Measurements from ENCODE around the gene ALX3.
"Not testable (repeated sequence)": the region's sequence is repeated elsewhere in the genome, so short reads cannot be mapped to it uniquely, and the experiment has no call there.

ALX3 gene

DNA sequence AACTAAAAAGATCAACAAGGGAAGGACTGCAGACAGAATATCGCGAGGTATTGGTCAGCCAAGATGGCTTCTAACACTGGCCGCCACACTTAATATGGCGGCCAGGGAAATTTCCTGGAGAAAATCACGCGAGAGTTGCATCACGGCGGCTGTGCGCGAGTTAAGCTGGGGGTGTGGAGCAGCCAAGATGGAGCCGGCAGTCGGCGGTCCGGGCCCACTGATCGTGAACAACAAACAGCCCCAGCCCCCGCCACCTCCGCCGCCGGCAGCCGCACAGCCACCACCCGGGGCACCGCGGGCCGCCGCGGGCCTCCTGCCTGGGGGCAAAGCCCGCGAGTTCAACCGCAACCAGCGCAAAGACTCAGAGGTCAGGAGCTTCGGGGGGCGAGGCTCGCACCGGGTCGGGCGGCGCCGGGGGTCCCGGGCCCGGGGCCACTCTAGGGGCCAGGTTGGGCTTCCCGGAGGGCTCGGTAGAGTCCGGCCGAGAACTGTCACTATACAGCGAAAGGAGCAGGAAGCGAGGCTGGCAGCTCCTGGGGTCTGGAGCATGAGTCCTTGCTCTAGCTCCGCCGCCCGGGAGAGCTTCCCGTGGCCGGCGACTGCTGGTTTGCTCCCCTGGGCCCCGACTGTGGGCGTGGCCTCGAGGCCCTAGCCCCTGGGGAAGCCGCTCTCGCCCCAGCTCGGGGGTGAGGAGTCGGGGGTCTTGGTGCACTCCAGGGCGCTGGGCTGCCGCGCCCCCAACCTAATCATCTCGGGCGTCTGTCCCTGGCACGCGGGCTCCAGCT is 35.8 kb downstream of the ALX3 start, which contains the start of gene STRIP1:
Gene STRIP1, plus strand, starts transcription at position 174 of the 785 bp plus-strand sequence. Its CDS starts 14 bp downstream, at position 188.
- H3K4me1 ChIP-seq (ENCODE audit: control insufficient read depth in 1 of 2, insufficient read depth in 2 of 2, low read length in 2 of 2) = peaks cover 13 to 16% of the 10 kb centered on the region in 2 donors

DNA sequence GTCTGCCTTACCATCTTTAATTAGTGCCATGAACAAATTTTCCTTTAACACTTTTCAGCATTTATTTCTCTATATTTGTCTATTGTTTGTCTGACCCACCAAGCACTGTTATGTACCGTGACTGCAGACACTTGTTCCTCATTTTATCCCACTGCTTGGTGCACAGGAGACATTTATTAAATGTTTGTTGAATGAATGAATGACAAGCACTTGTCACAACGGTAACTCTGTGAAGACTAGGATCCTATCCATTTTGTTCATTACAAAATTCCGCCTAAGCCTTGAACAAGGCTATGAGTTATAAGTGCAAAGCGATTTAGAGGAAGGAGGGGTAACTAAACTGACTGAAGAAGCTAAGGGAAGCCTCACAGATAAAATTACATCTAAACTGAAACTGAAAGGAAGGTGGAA is 36.4 kb downstream of the ALX3 start:
- Histone ChIP-seq H3K4me1 (ENCODE audit: control insufficient read depth in 1 of 2, insufficient read depth in 2 of 2, low read length in 2 of 2) (peaks cover 13 to 16% of the 10 kb centered on the region in 2 donors), H3K4me3 (ENCODE audit: low read depth in 1 of 2, low read length in 2 of 2) (peak overlapping the region; percentile 65 to 97), H3K27me3 (ENCODE audit: low read depth, low read length) (no peaks in the 10 kb centered on the region), H3K36me3 (ENCODE audit: control insufficient read depth in 1 of 2, insufficient read depth in 2 of 2, low read length in 2 of 2) (peaks cover 10 to 17% of the 10 kb centered on the region in 2 donors), H3K9me3 (ENCODE audit: control insufficient read depth in 1 of 2, low read length in 2 of 2) (no peaks in the 10 kb centered on the region), H3K27ac (ENCODE audit: low read length) (peak overlapping the region; percentile 68)

More for the DNA sequence above, 35.8 kb downstream of the ALX3 start, which contains the start of gene STRIP1:
- H3K27ac ChIP-seq (ENCODE audit: low read length) = peak within 1 kb of the TSS; percentile 68
- H3K4me3 ChIP-seq (ENCODE audit: low read depth in 1 of 2, low read length in 2 of 2) = peak within 1 kb of the TSS; percentile 65 to 97
- peaks cover 16 to 23% of the 10 kb centered on the region in 2 donors for H3K36me3 ChIP-seq (ENCODE audit: control insufficient read depth in 1 of 2, insufficient read depth in 2 of 2, low read length in 2 of 2)
- H3K27me3 ChIP-seq (ENCODE audit: low read depth, low read length) = no peaks in the 10 kb centered on the region
- no peaks in the 10 kb centered on the region for H3K9me3 ChIP-seq (ENCODE audit: control insufficient read depth in 1 of 2, low read length in 2 of 2)

DNA sequence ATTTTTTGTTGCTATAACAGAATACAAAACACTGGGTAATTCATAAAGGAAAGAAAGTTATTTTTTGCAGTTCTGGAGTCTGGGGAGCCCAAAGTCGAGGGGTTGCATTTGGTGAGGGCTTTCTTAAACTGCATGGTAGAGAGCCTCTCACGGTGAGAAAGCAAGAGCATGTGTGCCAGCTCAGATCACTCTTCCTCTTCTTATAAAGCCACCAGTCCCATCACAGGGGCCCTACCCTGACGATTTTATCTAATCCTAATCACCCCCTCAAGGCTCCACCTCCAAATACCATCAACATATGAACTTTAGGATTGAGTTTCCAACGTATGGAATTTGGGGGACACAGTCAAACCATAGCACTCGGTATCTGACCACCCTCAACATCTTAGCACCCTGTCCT is 37.1 kb downstream of the ALX3 start:
- peaks cover 4 to 10% of the 10 kb centered on the region in 2 donors for H3K36me3 ChIP-seq (ENCODE audit: control insufficient read depth in 1 of 2, insufficient read depth in 2 of 2, low read length in 2 of 2)
- no peak overlapping the region for H3K27ac ChIP-seq (ENCODE audit: low read length)
- H3K4me1 ChIP-seq (ENCODE audit: control insufficient read depth in 1 of 2, insufficient read depth in 2 of 2, low read length in 2 of 2) = peaks cover 13 to 16% of the 10 kb centered on the region in 2 donors
- H3K9me3 ChIP-seq (ENCODE audit: control insufficient read depth in 1 of 2, low read length in 2 of 2) = no peaks in the 10 kb centered on the region
- no peaks in the 10 kb centered on the region for H3K27me3 ChIP-seq (ENCODE audit: low read depth, low read length)
- no peak overlapping the region for H3K4me3 ChIP-seq (ENCODE audit: low read depth in 1 of 2, low read length in 2 of 2)

DNA sequence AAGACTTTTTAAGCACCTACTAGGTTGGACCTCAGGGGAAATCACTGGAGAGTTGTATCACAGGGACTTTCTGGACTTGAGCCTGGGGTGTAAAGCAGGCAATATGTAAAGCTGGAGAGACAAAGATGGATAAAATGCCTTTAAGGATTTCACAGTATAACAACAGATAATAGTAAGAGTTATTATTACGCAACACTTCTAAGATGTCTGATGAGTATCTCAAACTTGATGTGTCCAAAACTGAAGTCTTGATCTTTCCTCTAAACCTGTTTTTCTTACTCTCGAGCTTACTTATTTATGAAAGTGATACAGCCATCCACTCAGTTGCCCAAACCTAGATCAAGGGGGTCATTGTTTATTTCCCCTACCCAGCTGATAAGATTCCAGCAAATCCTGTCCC is 38.1 kb downstream of the ALX3 start:
- Histone ChIP-seq H3K27me3 (ENCODE audit: low read depth, low read length) (no peaks in the 10 kb centered on the region), H3K36me3 (ENCODE audit: control insufficient read depth in 1 of 2, insufficient read depth in 2 of 2, low read length in 2 of 2) (peaks cover 0 to 3% of the 10 kb centered on the region in 2 donors), H3K9me3 (ENCODE audit: control insufficient read depth in 1 of 2, low read length in 2 of 2) (no peaks in the 10 kb centered on the region), H3K4me1 (ENCODE audit: control insufficient read depth in 1 of 2, insufficient read depth in 2 of 2, low read length in 2 of 2) (peaks cover 13 to 16% of the 10 kb centered on the region in 2 donors), H3K27ac (ENCODE audit: low read length) (no peak overlapping the region), H3K4me3 (ENCODE audit: low read depth in 1 of 2, low read length in 2 of 2) (no peak overlapping the region)

DNA sequence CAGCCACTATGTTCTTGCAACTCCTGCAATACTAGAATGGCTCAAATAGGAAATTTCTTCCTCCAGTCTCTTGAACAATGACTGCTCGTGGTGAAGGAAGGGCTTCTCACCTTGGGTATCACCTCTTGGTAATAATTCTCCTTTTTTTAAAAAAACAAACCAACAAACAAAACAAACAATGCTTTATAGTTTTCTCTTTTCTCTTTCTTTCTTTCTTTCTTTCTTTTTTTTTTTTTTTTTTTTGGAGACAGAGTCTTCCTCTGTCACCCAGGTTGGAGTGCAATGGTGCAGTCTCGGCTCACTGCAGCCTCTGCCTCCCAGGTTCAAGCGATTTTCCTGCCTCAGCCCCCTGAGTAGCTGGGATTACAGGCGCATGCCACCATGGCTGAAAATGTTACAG is 39.8 kb downstream of the ALX3 start:
- H3K36me3 ChIP-seq (ENCODE audit: control insufficient read depth in 1 of 2, insufficient read depth in 2 of 2, low read length in 2 of 2); H3K27ac ChIP-seq (ENCODE audit: low read length); H3K27me3 ChIP-seq (ENCODE audit: low read depth, low read length); H3K9me3 ChIP-seq (ENCODE audit: control insufficient read depth in 1 of 2, low read length in 2 of 2); H3K4me3 ChIP-seq (ENCODE audit: low read depth in 1 of 2, low read length in 2 of 2): not testable (repeated sequence)
- peaks cover 6 to 11% of the 10 kb centered on the region in 2 donors for H3K4me1 ChIP-seq (ENCODE audit: control insufficient read depth in 1 of 2, insufficient read depth in 2 of 2, low read length in 2 of 2)

DNA sequence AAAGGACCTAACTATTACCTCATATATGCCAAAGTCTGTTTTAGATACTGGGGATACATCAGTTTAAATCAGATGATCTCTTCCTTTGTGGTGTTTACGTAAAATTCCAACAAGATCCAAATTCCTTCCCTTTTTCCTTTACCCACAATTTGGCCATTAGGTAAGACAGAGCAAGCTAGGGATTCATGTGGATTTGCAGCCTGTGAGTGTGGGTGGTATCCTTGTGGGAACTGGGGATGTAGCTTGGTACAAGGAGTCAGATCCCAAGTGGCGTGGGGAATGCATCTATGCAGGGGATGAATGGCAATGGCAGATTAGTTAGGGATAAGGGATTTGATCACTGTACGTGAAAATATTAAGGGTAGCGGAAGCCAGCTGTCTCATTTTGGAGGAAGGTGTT is 45.9 kb downstream of the ALX3 start:
- no peaks in the 10 kb centered on the region for H3K4me1 ChIP-seq (ENCODE audit: control insufficient read depth in 1 of 2, insufficient read depth in 2 of 2, low read length in 2 of 2)
- H3K27me3 ChIP-seq (ENCODE audit: low read depth, low read length) = no peaks in the 10 kb centered on the region
- no peaks in the 10 kb centered on the region for H3K9me3 ChIP-seq (ENCODE audit: control insufficient read depth in 1 of 2, low read length in 2 of 2)
- no peak overlapping the region for H3K4me3 ChIP-seq (ENCODE audit: low read depth in 1 of 2, low read length in 2 of 2)
- H3K27ac ChIP-seq (ENCODE audit: low read length) = no peak overlapping the region
- peaks cover 38 to 51% of the 10 kb centered on the region in 2 donors for H3K36me3 ChIP-seq (ENCODE audit: control insufficient read depth in 1 of 2, insufficient read depth in 2 of 2, low read length in 2 of 2)

DNA sequence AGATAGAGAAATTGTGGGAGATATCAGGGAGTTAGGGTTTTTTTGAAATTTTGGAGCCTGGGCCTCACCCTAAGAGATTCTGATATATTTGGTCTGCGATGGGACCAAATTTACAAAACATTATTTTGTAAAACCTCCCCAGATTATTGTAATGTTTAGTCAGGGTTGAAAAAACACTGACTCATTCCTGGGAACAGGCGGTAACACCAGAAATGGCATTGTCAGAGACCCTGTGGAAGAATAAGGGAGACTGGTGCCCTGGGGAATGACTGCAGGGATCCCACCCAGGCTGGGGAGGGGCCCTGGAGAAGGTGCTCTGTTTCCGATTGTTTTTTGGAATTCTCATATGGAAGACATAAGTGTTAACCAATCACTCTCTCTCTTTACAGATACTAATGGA is 49.2 kb downstream of the ALX3 start:
- H3K36me3 ChIP-seq (ENCODE audit: control insufficient read depth in 1 of 2, insufficient read depth in 2 of 2, low read length in 2 of 2) = peaks cover 72 to 84% of the 10 kb centered on the region in 2 donors

DNA sequence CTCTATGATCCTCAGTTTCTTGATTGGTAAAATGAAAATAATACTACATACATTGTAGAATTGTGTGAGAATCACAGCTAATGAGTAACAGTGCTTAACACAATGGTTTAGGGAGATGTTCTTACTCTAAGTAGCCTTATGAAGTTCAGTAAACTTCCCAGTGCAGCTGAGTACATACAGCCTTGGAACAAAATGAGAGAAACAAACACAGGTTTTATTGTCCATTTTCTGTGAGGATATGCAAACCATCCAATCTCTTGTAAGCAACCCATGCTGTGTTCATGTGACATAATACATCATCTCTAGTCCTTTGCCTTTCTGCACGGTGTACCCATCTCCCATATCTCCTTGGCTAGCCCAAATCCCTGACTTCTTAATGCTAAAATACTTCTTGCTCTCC is 50.7 kb downstream of the ALX3 start:
- Histone ChIP-seq H3K27ac (ENCODE audit: low read length) (no peak overlapping the region), H3K36me3 (ENCODE audit: control insufficient read depth in 1 of 2, insufficient read depth in 2 of 2, low read length in 2 of 2) (peaks cover 84 to 98% of the 10 kb centered on the region in 2 donors), H3K9me3 (ENCODE audit: control insufficient read depth in 1 of 2, low read length in 2 of 2) (no peaks in the 10 kb centered on the region), H3K4me3 (ENCODE audit: low read depth in 1 of 2, low read length in 2 of 2) (no peak overlapping the region), H3K4me1 (ENCODE audit: control insufficient read depth in 1 of 2, insufficient read depth in 2 of 2, low read length in 2 of 2) (no peaks in the 10 kb centered on the region), H3K27me3 (ENCODE audit: low read depth, low read length) (no peaks in the 10 kb centered on the region)

More for the DNA sequence above, 49.2 kb downstream of the ALX3 start:
- Histone ChIP-seq H3K27me3 (ENCODE audit: low read depth, low read length) (no peaks in the 10 kb centered on the region), H3K27ac (ENCODE audit: low read length) (no peak overlapping the region), H3K4me3 (ENCODE audit: low read depth in 1 of 2, low read length in 2 of 2) (no peak overlapping the region), H3K4me1 (ENCODE audit: control insufficient read depth in 1 of 2, insufficient read depth in 2 of 2, low read length in 2 of 2) (no peaks in the 10 kb centered on the region), H3K9me3 (ENCODE audit: control insufficient read depth in 1 of 2, low read length in 2 of 2) (no peaks in the 10 kb centered on the region)

DNA sequence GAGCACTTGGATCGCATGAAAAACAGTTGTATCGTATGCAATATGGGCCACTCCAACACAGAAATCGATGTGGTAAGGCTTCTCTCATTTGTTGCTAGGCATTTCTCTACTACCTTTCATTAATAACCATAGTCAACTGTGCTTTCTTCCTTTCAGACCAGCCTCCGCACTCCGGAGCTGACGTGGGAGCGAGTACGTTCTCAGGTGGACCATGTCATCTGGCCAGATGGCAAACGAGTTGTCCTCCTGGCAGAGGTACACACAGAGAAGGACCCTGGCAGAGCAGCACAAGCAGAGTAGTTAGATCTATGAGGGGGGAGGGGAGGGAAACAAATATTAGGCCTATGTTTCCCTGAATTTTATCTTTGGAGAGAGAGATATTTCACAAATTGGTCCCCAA is 52.1 kb downstream of the ALX3 start:
- H3K4me3 ChIP-seq (ENCODE audit: low read depth in 1 of 2, low read length in 2 of 2) = no peak overlapping the region
- H3K4me1 ChIP-seq (ENCODE audit: control insufficient read depth in 1 of 2, insufficient read depth in 2 of 2, low read length in 2 of 2) = no peaks in the 10 kb centered on the region
- H3K9me3 ChIP-seq (ENCODE audit: control insufficient read depth in 1 of 2, low read length in 2 of 2) = no peaks in the 10 kb centered on the region
- H3K27ac ChIP-seq (ENCODE audit: low read length) = no peak overlapping the region
- H3K27me3 ChIP-seq (ENCODE audit: low read depth, low read length) = no peaks in the 10 kb centered on the region
- peaks cover 85 to 96% of the 10 kb centered on the region in 2 donors for H3K36me3 ChIP-seq (ENCODE audit: control insufficient read depth in 1 of 2, insufficient read depth in 2 of 2, low read length in 2 of 2)

DNA sequence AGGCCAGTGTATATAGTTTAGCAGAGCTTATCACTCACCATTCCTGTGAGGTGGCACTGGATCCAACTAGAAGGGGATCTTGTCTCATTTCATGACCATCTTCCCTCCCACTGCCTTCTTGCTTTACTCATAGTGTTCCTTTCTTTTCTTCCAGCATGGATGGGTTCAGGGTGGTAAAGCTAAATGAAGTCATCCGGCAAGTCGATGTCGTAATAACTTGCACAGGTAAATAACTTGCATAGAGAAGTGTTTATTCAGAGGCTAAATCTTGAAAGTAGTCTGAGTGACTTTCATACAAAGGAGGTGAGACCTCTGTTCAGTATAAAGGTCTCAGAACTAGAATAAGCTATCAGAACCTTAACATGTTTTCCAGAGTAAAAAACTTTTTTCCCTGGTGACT is 52.7 kb downstream of the ALX3 start:
- Histone ChIP-seq H3K4me3 (ENCODE audit: low read depth in 1 of 2, low read length in 2 of 2) (no peak overlapping the region), H3K4me1 (ENCODE audit: control insufficient read depth in 1 of 2, insufficient read depth in 2 of 2, low read length in 2 of 2) (no peaks in the 10 kb centered on the region), H3K9me3 (ENCODE audit: control insufficient read depth in 1 of 2, low read length in 2 of 2) (no peaks in the 10 kb centered on the region), H3K36me3 (ENCODE audit: control insufficient read depth in 1 of 2, insufficient read depth in 2 of 2, low read length in 2 of 2) (peaks cover 80 to 96% of the 10 kb centered on the region in 2 donors), H3K27ac (ENCODE audit: low read length) (no peak overlapping the region), H3K27me3 (ENCODE audit: low read depth, low read length) (no peaks in the 10 kb centered on the region)

DNA sequence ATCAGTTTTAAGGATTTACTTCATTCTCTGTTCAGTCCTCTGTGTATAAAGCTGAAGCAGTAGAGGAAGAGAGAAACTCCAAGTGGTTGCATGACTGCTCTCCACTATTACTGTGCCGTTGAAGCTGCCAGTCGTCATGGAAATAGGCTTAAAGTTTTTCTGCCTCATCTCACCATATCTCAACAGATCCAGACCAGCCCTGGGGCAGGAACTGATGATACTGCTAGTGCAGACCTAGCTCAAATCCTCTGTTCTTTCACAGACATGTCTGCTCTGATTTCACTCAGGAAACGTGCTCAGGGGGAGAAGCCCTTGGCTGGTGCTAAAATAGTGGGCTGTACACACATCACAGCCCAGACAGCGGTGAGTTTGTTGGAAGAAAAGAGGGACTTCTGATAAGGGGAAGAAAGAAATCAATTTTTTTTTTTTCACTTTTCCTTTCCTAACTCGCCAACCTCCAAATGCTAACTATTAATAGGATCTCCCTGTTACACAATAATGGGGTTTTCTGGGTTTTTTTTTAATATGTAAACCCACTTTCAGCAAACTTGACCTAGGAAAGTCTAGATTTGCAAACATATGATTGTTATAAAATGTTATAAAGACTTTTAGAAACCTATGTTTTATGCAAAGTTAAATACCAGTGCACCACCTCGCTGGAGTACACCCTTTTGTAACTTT is 58.2 kb downstream of the ALX3 start:
- H3K36me3 ChIP-seq (ENCODE audit: control insufficient read depth in 1 of 2, insufficient read depth in 2 of 2, low read length in 2 of 2) = peaks cover 63 to 67% of the 10 kb centered on the region in 2 donors
- no peaks in the 10 kb centered on the region for H3K9me3 ChIP-seq (ENCODE audit: control insufficient read depth in 1 of 2, low read length in 2 of 2)
- no peak overlapping the region for H3K27ac ChIP-seq (ENCODE audit: low read length)
- H3K27me3 ChIP-seq (ENCODE audit: low read depth, low read length) = no peaks in the 10 kb centered on the region
- peaks cover 0 to 13% of the 10 kb centered on the region in 2 donors for H3K4me1 ChIP-seq (ENCODE audit: control insufficient read depth in 1 of 2, insufficient read depth in 2 of 2, low read length in 2 of 2)
- H3K4me3 ChIP-seq (ENCODE audit: low read depth in 1 of 2, low read length in 2 of 2) = no peak overlapping the region

Measured in muscle layer of duodenum (tissue), 2 donors.